ENCODE measurements around the gene OR6C70. TPM values are rescaled to one million over a fixed set of nuclear protein-coding genes. Genes with fewer than 3 reads are reported as not detected.

The OR6C70 gene
- total RNA-seq, 1 experiment from 2014 or later: not detected

DNA sequence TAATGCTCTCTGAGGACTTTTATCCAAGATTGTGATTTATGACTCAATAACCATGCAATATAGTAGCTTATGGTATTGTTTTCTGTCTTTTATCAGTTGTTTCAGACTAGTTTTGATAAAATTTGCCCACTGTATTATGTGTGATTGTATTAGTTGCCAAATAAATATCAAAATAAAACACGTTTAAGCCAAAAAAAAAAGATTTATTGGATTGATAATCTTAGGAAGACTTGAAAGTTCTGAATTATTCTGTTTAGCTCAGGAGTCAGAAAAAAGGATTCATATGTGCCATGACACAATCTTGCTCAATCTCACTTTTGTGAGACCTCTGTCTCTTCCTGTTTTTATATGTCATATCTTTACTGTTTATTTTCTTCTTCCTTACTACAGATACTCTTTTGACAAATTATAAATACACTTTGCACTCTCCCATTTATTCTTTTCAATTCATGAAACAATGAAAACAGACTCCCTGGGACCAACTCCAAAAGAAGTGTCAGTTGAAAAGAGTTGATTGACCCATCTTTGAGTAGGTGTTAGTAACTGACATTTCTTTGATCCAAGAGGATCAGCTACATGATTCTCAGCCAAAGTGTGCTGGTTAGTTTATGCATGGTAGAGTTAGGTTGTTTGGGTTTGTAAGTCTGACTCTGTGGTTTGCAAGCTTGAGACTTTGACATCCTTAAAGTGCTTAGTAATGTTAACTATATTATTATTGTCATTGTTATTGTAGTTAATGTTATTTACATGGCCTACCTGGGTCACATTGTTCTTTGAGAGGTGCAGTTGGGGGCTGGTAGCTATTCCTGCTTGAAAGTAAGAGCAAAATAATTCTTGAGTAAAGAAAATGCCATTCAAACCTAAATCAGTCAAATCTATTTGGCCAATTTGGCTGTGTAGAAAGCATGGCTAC lies 41.4 kb downstream of the OR6C70 start:
- DNase-seq (ENCODE audit: low read depth, low spot score): no peak
- in situ Hi-C loops (cut with HindIII; ENCODE audit: low pct_unique_long_range_greater_than_20kb, low sequenced_read_pairs): no loop called here

DNA sequence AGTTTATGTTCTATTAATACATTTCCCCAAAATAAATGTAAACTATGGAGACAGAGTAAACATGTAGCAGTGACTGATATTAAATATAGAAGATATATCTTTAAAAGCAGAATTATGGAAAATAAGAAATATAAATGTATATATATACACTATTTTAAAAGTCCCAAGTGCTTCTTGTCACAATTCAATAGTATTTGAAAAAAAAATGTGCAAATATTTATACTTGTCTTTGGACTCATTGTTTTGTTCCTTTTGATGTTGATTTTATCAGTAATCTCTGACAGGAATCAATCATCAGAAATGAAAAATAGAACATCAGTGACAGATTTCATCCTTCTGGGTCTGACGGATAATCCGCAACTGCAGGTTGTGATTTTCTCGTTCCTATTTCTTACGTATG lies 44.0 kb downstream of the OR6C70 start, which contains the start of gene OR6C76:
TSS of gene OR6C76 (plus strand) at position 301 of the 400 bp plus-strand sequence. CDS start at position 301, 0 bp downstream.
- no peak for DNase-seq (ENCODE audit: low read depth, low spot score)
- in situ Hi-C loops (cut with HindIII; ENCODE audit: low pct_unique_long_range_greater_than_20kb, low sequenced_read_pairs): no loop called here

DNA sequence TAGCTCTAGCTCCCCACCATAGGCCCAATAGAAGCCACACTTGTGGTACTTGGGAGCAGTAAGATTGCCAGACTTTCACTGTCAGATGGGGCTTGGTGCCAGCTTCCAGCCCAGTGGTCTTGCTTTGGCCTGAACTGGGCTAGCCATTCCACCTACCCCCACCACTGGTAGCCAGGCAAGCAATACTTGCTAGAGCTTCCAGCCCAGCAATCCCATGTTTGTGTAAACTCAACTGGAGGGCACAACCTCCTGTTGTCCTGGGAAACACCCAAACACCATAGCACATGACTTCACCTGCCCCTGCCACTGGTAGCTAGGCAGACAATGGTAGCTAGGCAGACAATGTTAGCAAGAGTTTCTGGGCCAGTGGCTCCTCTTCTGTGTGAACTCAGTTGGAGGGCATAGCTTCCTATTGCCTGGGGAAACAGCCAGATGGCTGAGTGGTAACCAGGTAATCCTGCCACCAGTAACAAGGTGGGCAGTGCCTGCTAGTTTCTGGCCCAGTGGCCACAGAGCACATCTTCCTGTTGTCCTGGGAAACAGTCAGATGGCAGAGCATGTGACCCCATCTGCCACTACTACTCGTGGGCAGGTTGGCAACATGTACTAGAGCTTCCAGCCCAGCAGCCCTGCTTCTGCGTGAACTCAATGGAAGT lies 49.5 kb downstream of the OR6C70 start:
- in situ Hi-C loops (cut with HindIII; ENCODE audit: low pct_unique_long_range_greater_than_20kb, low sequenced_read_pairs): no loop called here
- DNase-seq (ENCODE audit: low read depth, low spot score): no peak

Other genes with a start within 250 kb of the OR6C70 start
- not detected in 2 replicates for gene OR10A7, start 249.1 kb downstream of the OR6C70 start, total RNA-seq (2014; rRNA removed; shearing (Covaris generic))
- gene OR6C74, start 225.5 kb downstream of the OR6C70 start, total RNA-seq (2014; rRNA removed; shearing (Covaris generic)): not detected in 2 replicates
- not detected in 2 replicates for gene OR6C6, start 173.6 kb downstream of the OR6C70 start, total RNA-seq (2014; rRNA removed; shearing (Covaris generic))
- not detected in 2 replicates for gene OR6C1, start 155.8 kb downstream of the OR6C70 start, total RNA-seq (2014; rRNA removed; shearing (Covaris generic))
- gene OR6C3, start 139.4 kb downstream of the OR6C70 start, total RNA-seq (2014; rRNA removed; shearing (Covaris generic)): not detected in 2 replicates
- gene OR6C75, start 107.2 kb downstream of the OR6C70 start, total RNA-seq (2014; rRNA removed; shearing (Covaris generic)): not detected in 2 replicates
- not detected in 2 replicates for gene OR6C65, start 69.6 kb downstream of the OR6C70 start, total RNA-seq (2014; rRNA removed; shearing (Covaris generic))
- not detected in 2 replicates for gene OR6C76, start 43.9 kb downstream of the OR6C70 start, total RNA-seq (2014; rRNA removed; shearing (Covaris generic))
- gene OR6C2, start 26.1 kb downstream of the OR6C70 start, total RNA-seq (2014; rRNA removed; shearing (Covaris generic)): not detected in 2 replicates
- gene OR6C68, start 22.2 kb upstream of the OR6C70 start, total RNA-seq (2014; rRNA removed; shearing (Covaris generic)): not detected in 2 replicates
- gene OR6C4, start 79.5 kb upstream of the OR6C70 start, total RNA-seq (2014; rRNA removed; shearing (Covaris generic)): not detected in 2 replicates
- not detected in 2 replicates for gene OR2AP1, start 102.3 kb upstream of the OR6C70 start, total RNA-seq (2014; rRNA removed; shearing (Covaris generic))
- gene OR10P1, start 166.8 kb upstream of the OR6C70 start, total RNA-seq (2014; rRNA removed; shearing (Covaris generic)): not detected in 2 replicates
- gene ITGA7, start 237.8 kb upstream of the OR6C70 start, total RNA-seq (2014; rRNA removed; shearing (Covaris generic)): 60.5 and 65.4 TPM in 2 replicates
- 119 and 124 TPM in 2 replicates for gene BLOC1S1, start 245.9 kb upstream of the OR6C70 start, total RNA-seq (2014; rRNA removed; shearing (Covaris generic))

Measured in SK-MEL-5 (cell line).